Medulla oblongata (tissue), 1 donor: ENCODE measurements around the gene CCDC81.
"Not testable (repeated sequence)": the region's sequence is repeated elsewhere in the genome, so short reads cannot be mapped to it uniquely, and the experiment has no call there.

ENCODE experiments used
- DNase-seq: peaks from one replicate; pipeline ENCODE4 v3.0.0-alpha.2; 2015; ENCODE audit errors: extremely low spot score

CCDC81 gene

DNA sequence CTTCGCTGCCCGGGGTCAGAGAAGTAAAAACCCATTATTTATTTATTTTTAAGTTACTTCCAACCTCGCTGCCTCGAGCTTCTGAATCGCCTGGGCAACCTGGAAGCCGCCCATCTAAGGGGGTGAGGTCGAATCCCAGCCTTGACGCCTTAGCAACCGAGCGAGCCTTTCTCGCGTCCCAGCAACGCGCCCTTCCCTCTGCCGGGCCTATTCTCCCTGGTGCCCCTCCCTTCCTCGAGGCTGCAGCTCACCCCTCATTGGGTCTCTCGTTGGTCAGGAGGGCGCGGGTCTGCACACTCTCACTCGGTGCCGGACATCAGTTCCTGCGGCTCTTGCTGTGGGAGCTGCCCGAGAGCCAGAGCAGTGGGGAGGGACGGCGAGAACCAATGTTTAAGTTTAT, at the start of gene CCDC81:
Gene CCDC81, plus strand, starts transcription at position 302 of the 400 bp plus-strand sequence. CDS start 277 bp downstream, outside the sequence.
- peak; percentile 33 for DNase-seq

DNA sequence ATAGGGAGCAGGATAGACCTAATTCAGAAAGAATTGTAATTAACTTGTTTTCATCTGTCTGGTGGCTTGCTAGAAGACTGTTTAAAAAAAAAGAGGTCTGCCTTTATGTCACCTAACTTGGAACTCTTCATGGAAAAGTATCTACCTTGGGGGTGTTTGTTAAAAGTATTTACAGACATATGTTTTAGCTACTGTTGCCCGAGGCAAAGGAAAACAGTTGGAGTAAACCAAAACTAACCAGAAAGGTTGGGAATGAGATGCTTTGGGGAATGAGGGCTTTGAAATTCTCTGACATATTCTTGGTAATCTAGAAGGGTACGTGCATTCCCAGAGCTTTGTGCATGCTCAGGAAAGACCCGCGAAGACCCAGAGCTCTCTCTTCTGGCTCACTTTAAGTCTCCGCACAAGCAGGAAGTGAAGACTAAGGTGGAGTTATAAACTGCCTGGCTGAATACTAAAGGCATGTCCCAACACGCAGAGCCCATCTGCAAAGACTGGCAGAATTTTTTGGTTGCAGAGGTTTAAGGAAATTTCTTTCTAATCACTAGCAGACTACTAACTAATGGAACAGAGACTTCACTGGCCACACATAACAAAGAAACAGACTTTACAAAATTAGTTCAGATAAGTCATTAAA, 39.4 kb upstream of the CCDC81 start:
- DNase-seq = no peak

DNA sequence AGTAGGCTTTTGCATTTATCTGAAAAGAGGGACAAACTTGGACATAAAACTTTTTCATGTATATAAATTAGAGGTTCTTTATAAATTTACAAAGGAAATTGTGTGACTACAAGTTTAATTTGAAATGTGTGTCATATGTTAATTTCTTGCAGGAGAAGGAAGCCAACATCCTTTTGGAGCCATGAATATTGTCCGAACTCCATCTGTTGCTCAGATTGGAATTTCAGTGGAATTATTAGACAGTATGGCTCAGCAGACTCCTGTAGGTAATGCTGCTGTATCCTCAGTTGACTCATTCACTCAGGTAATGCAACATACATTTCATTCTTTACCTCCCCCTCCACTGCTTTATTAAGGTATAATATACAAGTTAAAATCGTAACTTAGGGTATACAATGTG, 37.5 kb upstream of the CCDC81 start:
- DNase-seq = no peak

DNA sequence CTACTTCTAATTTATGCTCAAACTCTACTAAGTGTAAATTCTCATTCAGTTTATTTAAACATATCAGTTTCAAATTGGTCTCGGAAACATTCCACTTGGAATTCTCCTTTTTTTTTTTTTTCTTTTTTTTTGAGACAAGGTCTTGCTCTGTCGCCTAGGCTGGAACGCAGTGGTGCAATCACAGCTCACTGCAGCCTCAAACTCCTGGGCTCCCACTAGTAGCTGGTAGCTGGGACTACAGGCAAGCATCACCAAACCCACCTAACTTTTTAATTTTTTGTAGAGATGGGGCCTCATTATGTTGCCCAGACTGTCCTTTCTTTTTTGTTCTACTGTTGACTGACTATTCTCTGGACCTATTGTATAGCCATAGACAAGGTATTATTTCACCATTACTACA, 33.3 kb upstream of the CCDC81 start:
- no peak for DNase-seq

DNA sequence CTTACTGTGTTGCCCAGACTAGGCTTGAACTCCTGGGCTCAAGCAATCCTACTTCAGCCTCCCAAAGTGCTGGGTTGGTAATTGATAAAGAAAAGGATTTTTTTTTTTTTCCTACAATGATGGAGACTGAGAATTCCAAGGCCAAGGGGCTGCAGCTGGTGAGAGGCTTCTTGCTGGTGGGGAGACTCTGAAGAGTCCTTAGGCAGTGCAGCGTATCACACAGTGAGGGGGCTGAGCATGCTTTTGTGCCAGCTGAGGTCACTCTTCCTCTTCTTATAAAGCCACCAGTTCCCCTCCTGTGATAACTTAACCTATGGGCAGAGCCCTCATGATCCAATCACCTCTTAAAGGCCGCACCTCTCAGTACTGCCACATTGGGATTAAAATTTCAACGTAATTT, 28.2 kb upstream of the CCDC81 start:
- DNase-seq = no peak

DNA sequence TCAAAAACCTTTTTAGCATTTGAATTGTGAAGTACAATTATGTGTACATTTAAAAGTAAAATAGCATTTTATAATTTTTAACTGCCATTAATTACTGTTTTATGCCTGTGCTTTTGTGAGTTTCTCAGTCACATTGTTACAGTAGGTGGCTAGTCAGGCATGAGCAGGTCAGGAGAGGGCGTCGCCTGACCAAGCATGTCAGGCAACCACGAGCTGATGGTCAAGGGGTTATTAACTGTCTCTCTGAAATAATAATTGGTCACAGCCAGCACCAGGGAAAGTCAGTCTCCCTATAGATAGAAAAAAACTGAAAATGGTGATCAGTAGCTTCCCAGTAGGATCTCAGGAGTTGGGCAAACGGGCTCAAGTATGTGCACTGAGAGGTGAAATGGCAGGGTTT, 19.4 kb upstream of the CCDC81 start:
- DNase-seq = no peak

DNA sequence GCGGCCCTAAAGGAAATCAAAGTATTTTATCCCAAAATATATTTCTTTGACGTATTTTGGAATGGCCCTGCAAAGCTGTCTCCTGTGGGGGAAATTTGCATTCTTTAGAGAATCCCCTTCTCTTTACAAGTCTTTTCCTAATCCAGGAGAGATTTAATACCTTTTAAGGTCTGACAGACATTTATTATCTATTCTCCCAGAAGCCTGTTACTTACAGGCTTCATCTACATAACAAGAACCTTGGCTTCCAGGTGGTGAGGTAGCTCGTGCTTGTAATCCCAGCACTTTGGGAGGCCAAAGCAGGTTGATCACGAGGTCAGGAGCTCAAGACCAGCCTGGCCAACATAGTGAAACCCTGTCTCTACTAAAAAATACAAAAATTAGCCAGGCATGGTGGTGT, 17.3 kb upstream of the CCDC81 start:
- not testable (repeated sequence) for DNase-seq

DNA sequence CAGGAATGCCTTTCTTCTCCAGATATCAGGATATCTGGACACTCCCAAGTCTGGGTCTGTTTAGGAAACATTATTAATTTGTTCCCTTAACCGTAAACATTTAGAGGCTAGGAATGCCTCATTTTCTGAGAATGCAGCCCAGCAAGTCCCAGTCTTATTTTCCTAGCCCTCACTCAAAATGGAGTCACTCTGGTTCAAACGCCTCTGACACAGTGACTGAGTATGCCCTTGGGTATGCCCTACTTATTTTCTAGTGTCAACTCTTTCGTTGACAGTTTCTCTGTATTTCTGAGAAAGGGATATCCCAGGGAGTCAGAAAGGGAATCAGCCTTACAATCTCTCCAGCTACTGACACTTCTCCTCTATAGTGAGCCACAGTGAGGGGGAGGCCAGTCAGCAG, 16.0 kb upstream of the CCDC81 start:
- DNase-seq = no peak

DNA sequence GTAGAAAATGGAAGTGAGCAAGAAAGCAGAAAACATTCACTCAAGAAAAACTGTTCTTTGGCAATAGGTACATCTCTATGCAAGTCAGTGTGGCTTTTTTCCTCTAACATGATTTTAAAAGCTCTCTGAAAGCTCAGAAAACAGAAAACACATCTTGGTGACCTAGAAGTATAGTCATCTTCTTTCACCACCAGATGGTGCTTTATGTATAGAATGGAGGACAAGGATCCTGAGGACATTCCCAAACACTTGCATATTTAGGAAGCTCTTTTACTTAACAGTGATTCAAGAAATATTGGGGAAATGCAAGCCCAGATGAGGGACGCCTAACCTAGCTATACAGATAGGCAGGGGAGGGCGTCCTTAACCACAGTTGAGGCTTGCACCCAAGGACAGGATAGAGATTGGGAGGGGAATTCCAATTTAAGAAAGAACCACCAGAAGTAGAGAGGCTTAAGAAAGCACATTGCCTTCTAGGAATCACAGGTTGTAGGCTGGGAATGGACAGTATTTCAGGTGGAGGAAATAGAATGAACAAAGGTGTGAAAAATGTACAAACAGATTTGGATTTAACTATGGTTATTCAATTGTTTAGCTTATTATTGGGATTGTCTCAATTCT, 13.8 kb upstream of the CCDC81 start:
- DNase-seq = peak; percentile 6

DNA sequence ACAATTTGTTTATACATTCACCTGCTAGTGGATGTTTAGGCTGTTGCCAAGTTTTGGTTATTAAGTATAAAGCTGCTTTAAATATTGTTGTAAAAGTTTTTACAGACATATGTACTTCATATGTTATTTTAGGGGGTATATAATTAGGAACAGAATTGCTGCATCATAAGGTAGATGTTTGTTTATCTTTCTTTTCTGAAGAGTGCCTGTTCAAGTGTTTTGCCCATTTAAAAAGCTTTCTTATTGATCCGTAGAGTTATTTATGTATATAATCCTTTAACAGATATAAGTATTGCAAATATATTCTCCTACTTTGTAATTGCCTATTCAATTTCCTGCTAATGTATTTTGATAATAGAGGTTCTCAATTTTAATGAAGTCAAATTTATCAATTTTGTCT, 11.3 kb upstream of the CCDC81 start:
- no peak for DNase-seq

DNA sequence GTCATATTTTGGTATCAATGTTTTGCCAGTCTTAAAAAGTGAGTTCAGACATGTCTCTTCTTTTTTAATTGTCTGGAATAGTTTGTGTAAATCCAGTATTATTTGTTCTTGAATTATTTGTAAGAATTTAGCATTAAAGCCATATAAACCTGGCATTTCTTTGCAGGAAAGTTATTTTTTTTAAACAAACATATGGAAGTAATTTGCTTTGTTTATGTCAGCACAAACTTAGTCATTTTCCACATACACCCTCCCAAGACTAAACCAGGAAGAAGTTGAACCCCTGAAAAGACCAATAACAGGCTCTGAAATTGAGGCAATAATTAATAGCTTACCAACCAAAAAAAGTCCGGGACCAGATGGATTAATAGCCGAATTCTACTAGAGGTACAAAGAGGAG, 9.1 kb upstream of the CCDC81 start:
- DNase-seq = no peak

DNA sequence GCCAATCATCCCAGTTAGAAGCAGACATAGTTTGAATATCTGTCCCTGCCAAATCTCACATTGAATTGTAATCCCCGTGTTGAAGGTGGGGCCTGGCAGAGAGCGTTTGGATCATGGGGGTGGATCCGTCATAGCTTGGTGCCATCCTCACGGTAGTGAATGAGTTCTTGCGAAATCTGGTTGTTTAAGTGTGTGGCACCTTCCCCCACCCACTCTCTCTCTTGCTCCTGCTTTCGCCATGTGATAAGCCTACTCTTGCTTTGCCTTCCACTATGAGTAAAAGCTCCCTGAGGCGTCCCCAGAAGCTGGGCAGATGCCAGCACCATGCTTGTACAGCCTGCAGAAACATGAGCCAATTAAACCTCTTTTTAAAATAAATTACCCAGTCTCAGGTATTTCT, 5.0 kb upstream of the CCDC81 start:
- DNase-seq = no peak

DNA sequence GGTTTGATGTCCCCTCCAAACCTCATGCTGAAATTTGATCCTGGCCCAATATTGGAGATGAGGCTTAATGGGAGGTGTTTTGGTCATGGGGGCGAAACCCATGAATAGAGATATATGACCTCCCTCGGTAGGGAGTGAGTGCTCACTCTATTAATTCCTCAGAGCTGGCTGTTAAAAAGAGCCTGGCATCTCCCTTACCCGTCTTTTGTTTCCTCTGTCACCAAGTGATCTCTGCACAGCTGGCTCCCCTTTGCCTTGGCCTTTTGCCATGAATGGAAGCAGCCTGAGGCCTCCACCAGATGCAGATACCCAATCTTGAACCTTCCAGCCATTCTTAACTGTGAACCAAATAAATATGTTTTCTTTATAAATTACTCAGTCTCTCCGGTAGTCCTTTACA, 4.5 kb upstream of the CCDC81 start:
- DNase-seq = no peak

DNA sequence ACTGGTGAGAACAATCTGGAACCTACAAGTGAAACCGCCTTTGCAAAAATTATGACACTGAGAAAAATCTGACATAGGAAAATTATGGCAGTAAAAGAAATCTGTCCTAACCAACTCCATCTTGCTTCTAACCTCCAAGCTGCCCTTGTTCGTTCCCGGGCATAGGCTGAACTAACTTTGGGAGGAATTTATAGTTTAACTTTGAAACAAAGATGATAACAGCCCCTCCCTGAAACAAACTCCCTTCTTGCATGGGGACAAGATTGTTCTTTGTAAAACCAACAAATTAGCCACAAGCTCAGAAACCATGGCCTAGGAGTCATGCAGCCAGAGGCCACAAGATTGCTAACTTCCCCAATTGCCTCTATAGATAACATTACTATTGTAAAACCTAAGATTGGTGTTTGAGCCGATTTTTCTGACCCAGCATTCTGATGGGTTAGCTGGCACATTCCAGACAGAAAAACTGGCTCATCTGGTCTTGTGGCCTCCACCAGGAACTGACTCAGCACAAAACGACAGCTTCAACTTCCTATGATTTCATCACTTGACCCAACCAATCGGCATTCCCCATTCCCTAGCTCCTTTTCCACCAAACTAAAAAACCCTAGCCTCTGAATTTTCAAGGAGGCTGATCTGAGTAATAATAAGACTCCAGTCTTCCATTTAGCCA, 3.6 kb upstream of the CCDC81 start:
- no peak for DNase-seq

DNA sequence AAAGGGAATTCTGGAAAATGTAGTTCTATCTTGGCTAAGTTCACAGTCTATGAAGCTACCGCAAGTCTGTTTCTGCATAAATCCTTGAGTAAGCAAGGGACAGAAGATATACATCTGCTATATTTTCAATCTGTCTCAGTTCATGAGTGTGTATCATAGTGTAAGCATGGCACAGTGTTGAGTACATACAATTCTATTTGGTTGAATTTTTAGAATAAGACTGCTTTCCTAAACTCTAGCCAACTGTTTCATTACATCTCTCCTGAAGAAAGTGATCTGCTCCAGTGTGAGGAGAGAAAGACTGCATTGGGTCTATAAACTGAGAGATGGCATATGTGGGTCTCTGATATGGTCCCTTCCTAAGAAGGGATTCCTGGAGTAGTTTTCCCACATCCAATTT, 2.6 kb upstream of the CCDC81 start:
- no peak for DNase-seq

DNA sequence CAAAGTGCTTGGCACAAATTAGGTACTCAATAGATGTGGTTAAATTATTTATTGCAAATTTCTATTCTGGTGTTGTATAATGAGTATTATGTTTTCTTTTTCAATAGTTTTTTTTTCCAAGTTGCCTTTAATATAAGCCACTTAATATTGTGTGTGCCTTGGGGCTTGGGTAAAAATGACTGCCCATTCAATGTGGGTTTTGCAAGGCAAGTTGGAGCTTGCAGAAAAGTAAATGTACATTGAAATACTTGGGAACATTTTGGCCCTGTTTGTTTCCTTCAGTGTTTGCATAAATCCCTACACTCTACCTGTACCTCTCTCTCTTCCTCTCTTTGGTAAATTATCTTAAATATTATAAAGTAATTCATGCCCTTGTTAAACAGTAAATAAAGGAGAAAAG, 2.1 kb upstream of the CCDC81 start:
- no peak for DNase-seq

DNA sequence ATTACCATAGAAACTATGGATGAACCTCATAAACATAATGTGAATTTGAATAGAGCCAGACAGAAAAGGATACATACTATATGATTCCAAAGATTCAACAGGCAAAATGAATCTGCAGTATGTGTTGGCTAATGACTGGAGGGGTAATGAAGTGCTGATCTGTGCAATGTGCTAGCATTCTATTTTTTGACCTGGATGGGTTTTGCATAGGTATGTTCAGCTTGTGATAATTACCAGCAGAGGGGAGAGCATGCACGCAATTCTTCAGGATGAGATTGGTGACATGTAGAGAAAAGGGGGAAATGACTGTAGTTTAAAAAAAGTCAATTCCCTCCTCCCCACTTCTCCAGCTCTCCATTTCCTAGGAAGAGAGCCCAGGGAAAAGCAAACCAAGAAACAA, 618 bp upstream of the CCDC81 start:
- no peak for DNase-seq

DNA sequence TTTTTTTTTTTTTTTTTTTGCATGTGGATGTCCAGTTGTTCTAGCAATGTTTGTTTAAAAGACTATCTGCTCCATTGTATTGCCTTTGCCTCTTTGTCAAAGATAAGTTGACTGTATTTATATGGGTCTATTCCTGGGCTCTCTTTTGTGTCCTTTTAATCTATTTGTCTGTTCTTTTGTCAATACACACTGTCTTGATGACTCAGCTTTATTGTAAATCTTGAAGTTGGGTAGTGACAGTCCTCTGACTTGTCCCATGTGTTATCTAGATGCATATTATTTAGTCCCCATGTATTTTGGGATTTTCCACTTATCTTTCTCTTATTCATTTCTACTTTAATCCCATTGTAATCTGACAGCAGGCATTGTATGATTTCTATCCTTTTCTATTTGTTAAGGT, 3.3 kb downstream of the CCDC81 start:
- no peak for DNase-seq

DNA sequence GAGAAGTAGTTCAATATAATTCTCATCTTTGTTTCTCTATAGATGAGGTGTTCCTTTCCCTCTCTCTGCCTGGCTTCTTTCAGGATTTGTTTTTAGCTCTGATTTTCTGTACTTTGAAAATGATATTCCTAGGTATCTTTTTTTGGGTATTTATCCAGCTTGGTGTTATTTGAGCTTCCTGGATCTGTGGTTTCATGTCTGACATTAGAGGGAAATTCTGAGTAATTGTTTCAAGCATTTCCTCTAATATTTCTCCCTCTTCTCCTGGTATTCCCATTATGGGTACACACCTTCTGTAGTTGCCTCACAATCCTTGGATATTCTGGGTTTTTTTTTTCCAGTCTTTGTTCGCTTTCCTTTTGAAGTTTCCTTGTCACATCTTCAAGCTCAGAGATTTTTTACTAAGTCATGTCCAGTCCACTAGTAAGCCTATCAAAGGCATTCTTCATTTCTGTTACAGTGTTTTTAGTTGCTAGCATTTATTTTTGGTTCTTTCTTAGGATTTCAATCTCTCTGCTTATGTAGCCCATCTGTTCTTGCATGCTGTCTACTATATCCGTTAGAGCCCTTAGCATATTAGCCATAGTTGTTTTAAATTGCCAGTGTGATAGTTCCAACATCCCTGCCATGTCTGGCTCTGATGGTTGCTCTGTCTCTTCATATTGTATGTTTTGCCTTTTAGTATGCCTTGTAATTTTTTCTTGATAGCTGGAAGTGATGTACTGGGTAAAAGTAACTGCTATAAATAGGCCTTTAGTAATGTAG, 5.8 kb downstream of the CCDC81 start:
- DNase-seq = no peak

DNA sequence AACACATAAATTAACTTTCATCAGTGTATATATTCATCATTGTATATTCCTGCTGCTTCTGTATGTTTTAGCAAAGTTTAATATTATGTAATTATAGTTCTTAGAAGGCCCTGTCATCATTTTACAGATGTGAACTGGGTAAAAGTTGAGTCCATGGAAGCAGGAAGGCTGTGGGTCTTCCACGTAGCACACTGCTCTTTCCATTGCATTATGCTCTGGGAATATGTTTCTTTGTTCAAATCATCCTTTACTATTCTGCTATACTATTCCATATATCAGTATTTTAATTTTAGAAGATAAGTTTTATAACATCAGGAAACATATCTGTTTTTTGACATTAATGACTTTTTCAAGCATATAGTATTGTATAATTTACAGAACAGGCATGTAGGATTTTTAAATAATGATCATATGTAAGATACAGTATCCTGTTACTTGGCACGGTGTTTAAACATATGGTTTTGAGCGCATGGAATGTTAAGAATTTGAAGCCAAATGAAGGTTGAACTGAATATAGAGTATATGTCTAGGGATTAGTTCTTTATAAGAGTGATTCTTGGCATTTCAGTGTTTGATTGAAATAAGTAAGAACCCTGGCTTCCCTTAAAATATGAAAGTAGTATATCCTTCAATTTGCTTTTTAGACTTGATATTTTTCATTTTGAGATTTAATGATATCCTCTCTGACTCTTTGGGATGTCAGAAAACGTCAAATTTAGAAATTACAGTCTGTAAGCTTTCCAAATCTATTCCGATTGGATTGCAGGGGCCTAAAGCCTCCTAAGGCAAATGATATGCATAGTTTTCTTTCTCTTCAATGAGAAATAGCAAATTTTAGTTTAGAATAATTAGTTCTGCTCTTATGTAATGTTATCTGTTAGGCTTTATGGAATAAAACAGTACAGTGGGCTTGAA, 8.6 kb downstream of the CCDC81 start:
- no peak for DNase-seq

DNA sequence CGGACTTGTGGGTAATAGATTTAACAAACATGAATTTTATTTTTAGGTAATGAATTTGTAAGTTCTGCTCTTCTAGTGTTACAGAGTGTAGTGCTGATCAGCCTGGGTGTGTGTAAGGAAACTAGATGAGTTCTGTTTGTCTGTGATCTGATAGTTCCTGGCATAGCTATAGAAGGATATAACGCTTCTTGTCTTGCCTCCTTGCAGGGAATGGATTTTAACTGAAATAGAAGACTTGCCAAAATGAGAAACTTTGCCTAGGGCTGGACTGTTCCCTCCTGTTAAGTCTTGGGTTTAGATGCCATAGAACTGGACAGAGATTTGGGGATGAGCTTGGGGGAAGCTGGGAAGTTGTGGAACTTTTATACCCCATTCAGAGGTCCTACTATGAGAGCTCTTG, 11.6 kb downstream of the CCDC81 start:
- DNase-seq = no peak

DNA sequence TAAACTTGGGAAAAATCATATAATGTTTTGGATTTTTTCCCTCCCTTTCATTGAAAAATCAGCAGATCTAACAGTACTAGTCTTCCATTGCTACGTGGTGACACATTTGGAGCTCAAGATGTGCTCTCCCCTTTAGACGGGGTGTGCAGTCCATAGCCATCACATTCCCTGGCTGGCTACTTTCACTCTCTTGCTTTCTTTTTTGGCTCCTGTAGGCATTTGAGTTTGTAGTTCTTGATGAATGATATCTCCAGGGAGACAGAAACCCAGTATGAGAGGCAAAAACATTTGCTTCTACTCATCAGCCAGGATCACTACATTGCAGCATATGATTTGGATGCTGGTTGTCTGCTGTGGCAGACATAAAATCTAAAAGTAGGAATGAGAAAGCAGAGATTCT, 12.1 kb downstream of the CCDC81 start:
- DNase-seq = peak; percentile 10
